Tibial artery (tissue), 4 donors: ENCODE data around the gene ADAM30.

Experiments
- DNase-seq, 2 donors: peaks; one replicate each; pipeline ENCODE4 v3.0.0-alpha.2; 2019
- H3K27ac ChIP-seq, 2 donors: fragments of 200-600 bp; sonication (generic) in 1 of 2; 1 replicate in 1 of 2; 2 replicates in 1 of 2; pipeline ENCODE4 v1.5.1; 2018 to 2019; ENCODE audit warnings: mild to moderate bottlenecking in 1 of 2
- H3K27me3 ChIP-seq, 2 donors: fragments of 200-600 bp; sonication (generic) in 1 of 2; one replicate each; pipeline versions ENCODE4 v1.5.1 to v1.6.0; 2016 to 2019
- H3K36me3 ChIP-seq, 3 donors: fragments of 200-600 bp; sonication (generic) in 2 of 3; one replicate each; pipeline ENCODE4 v1.5.1; 2016 to 2019; ENCODE audit warnings: mild to moderate bottlenecking in 2 of 3
- H3K4me1 ChIP-seq, 4 donors: fragments of 200-600 bp; sonication (generic) in 2 of 4; 1 replicate in 3 of 4; 2 replicates in 1 of 4; pipeline ENCODE4 v1.5.1; 2016 to 2019
- H3K4me3 ChIP-seq, 2 donors: fragments of 200-600 bp; sonication (generic) in 1 of 2; 1 replicate in 1 of 2; 2 replicates in 1 of 2; pipeline ENCODE4 v1.5.1; 2018 to 2019; ENCODE audit warnings: mild to moderate bottlenecking in 2 of 2
- H3K9me3 ChIP-seq, 3 donors: fragments of 200-600 bp; sonication (generic) in 1 of 3; one replicate each; pipeline ENCODE4 v1.5.1; 2016 to 2019
- intact Hi-C: fragments of 100-400 bp; cut with DNase I; formaldehyde crosslinking; loops from one replicate; pipeline ENCODE4 v1.15.0; 2023; ENCODE audit warnings: low total_unique reads
- TF ChIP-seq, protein P1 (sequence below), 2 experiments: fragments of 200-600 bp in 1 of 2; fragments of 450-650 bp in 1 of 2; IDR thresholded peaks; one replicate each; pipeline ENCODE4 v1.5.1; 2017 to 2019; ENCODE audit warnings: antibody characterized with exemption in 2 of 2, mild to moderate bottlenecking in 1 of 2, moderate library complexity in 1 of 2

Gene ADAM30

GRCh38 chr1:119914071-119914470 is 17.8 kb upstream of the ADAM30 start:
- Histone ChIP-seq H3K4me3 (no peak overlapping the region), H3K27ac (no peak overlapping the region), H3K4me1 (no peaks in the 10 kb centered on the region), H3K27me3 (no peaks in the 10 kb centered on the region), H3K36me3 (peaks cover 57 to 71% (median 57%) of the 10 kb centered on the region in 3 donors), H3K9me3 (no peaks in the 10 kb centered on the region)
- intact Hi-C loops, result no loop called here
- TF ChIP-seq, protein P1, sequence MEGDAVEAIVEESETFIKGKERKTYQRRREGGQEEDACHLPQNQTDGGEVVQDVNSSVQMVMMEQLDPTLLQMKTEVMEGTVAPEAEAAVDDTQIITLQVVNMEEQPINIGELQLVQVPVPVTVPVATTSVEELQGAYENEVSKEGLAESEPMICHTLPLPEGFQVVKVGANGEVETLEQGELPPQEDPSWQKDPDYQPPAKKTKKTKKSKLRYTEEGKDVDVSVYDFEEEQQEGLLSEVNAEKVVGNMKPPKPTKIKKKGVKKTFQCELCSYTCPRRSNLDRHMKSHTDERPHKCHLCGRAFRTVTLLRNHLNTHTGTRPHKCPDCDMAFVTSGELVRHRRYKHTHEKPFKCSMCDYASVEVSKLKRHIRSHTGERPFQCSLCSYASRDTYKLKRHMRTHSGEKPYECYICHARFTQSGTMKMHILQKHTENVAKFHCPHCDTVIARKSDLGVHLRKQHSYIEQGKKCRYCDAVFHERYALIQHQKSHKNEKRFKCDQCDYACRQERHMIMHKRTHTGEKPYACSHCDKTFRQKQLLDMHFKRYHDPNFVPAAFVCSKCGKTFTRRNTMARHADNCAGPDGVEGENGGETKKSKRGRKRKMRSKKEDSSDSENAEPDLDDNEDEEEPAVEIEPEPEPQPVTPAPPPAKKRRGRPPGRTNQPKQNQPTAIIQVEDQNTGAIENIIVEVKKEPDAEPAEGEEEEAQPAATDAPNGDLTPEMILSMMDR (IDR thresholded peaks at IDR 0.05), result no peak
- no peak for DNase-seq

DNA sequence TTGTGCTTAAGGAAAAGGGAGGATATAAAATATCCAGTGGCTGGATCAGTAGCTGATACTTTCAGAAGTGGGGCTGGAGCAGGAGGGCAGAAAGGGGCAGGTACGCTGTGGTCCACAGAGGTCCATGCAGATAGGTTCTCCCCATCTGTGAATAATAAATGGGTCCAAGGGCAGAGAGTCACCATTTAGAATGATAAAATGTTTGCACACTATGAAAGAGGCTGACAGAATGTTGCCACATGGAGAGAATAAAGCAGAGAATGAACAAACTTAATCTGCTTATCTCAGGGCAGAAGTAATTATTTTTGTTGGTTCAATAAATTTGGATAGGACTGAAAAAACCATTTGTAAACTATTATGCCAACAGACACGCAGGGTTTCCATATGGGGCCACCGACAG is 16.6 kb upstream of the ADAM30 start:
- Histone ChIP-seq H3K27me3 (no peaks in the 10 kb centered on the region), H3K27ac (no peak overlapping the region), H3K4me3 (no peak overlapping the region), H3K4me1 (no peaks in the 10 kb centered on the region), H3K36me3 (peaks cover 46 to 60% (median 46%) of the 10 kb centered on the region in 3 donors), H3K9me3 (no peaks in the 10 kb centered on the region)
- intact Hi-C loops, result no loop called here
- TF ChIP-seq, protein P1 (IDR thresholded peaks at IDR 0.05), result no peak
- no peak for DNase-seq

DNA sequence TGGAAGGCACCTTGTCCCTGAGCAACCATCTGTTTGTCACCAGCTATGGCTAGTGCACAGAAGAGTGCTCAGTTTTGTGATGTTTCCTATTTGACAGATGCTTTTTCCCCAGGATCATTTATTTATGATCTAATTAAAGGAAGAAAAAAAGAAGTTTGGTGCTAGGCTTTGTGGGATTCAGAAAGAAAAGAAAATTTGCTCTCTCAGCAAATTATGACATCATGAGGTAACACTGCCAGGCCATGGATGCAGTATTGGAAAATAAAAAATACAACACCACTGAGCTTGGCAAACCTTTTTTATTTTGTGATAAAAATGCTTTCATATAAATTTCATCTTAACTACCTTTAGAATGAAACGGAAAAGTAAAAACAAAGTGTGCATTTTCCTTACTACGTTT is 15.5 kb upstream of the ADAM30 start:
- Histone ChIP-seq H3K27ac (no peak overlapping the region), H3K4me3 (no peak overlapping the region), H3K27me3 (no peaks in the 10 kb centered on the region), H3K36me3 (peaks cover 35 to 48% (median 38%) of the 10 kb centered on the region in 3 donors), H3K4me1 (no peaks in the 10 kb centered on the region), H3K9me3 (no peaks in the 10 kb centered on the region)
- TF ChIP-seq, protein P1 (IDR thresholded peaks at IDR 0.05), result no peak
- intact Hi-C loops, result no loop called here
- no peak for DNase-seq

DNA sequence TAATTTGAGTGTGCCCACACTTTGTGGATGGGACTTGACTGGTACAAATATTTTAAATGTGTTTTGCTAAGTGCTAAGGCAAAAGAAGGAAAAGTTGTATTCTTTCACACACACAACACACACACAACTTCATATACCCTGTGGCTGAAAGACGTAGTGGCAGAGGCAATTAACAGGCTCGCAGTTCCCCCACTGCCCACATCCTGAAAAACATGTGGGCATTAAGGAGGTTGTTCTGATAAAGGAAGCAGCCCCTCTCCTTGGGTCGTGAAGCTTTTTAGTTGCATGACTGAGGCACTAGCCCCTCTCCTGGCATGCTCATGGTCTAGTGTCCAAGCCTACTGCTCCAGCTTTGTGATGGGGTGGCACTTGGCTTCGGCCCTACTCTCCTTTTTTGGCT is 14.3 kb upstream of the ADAM30 start:
- TF ChIP-seq, protein P1 (IDR thresholded peaks at IDR 0.05), result no peak
- Histone ChIP-seq H3K9me3 (no peaks in the 10 kb centered on the region), H3K27me3 (no peaks in the 10 kb centered on the region), H3K4me1 (no peaks in the 10 kb centered on the region), H3K4me3 (no peak overlapping the region), H3K27ac (no peak overlapping the region), H3K36me3 (peaks cover 24 to 37% (median 27%) of the 10 kb centered on the region in 3 donors)
- DNase-seq, result no peak
- intact Hi-C loops, result no loop called here

GRCh38 chr1:119909890-119910596 is 13.7 kb upstream of the ADAM30 start:
- Histone ChIP-seq H3K27me3 (no peaks in the 10 kb centered on the region), H3K27ac (no peak overlapping the region), H3K4me1 (no peaks in the 10 kb centered on the region), H3K36me3 (peaks cover 18 to 31% (median 22%) of the 10 kb centered on the region in 3 donors), H3K4me3 (no peak overlapping the region), H3K9me3 (peaks cover 0 to 4% (median 2%) of the 10 kb centered on the region in 3 donors)
- intact Hi-C loops, result no loop called here
- TF ChIP-seq, protein P1 (IDR thresholded peaks at IDR 0.05), result no peak
- DNase-seq, result no peak
